ENCODE data around the gene TNN.

Gene TNN

DNA sequence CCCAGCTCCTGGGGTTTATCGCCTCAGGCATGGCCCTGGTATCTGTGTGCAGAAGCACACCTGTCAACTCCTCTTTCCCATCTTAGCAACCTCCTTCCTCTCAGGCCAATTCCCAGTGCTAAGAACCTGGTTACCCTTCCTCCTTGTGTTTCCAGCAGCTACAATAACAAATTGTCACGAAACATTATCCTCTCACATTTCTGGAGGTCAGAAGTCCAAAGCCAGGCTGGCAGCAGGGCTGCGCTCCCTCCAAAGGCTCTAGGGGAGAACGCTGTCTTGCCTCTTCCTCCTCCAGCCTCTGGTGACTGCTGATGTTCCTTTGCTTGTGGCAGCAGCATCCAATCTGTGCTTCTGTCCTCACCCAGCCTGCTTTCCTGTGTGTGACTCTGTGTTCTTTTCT, 33.7 kb upstream of the TNN start:
- H3K4me1 ChIP-seq (ENCODE audit: insufficient read depth, low read length, poor library complexity, severe bottlenecking), result peaks cover 4% of the 10 kb centered on the region
- TF ChIP-seq EZH2phosphoT487 (IDR thresholded peaks at IDR 0.05; ENCODE audit: borderline replicate concordance), result no peak
- TF ChIP-seq, protein P1, sequence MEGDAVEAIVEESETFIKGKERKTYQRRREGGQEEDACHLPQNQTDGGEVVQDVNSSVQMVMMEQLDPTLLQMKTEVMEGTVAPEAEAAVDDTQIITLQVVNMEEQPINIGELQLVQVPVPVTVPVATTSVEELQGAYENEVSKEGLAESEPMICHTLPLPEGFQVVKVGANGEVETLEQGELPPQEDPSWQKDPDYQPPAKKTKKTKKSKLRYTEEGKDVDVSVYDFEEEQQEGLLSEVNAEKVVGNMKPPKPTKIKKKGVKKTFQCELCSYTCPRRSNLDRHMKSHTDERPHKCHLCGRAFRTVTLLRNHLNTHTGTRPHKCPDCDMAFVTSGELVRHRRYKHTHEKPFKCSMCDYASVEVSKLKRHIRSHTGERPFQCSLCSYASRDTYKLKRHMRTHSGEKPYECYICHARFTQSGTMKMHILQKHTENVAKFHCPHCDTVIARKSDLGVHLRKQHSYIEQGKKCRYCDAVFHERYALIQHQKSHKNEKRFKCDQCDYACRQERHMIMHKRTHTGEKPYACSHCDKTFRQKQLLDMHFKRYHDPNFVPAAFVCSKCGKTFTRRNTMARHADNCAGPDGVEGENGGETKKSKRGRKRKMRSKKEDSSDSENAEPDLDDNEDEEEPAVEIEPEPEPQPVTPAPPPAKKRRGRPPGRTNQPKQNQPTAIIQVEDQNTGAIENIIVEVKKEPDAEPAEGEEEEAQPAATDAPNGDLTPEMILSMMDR (conservative IDR thresholded peaks at IDR 0.05; ENCODE audit: low read length), result no peak
- no peak overlapping the region for H3K4me3 ChIP-seq (ENCODE audit: low read length, poor library complexity, severe bottlenecking)
- H3K9me2 ChIP-seq (replicated peaks; ENCODE audit: low read depth, low read length), result no peaks in the 10 kb centered on the region
- no peaks in the 10 kb centered on the region for H4K20me1 ChIP-seq (ENCODE audit: insufficient read depth, low read length, poor library complexity, severe bottlenecking)
- no peak overlapping the region for H3K9ac ChIP-seq (ENCODE audit: low read depth, low read length, poor library complexity, severe bottlenecking)
- H3K4me2 ChIP-seq (ENCODE audit: low read depth, low read length, poor library complexity, severe bottlenecking), result no peak overlapping the region
- H3F3A ChIP-seq (ENCODE audit: low read depth), result no peaks in the 10 kb centered on the region
- H2AFZ ChIP-seq (ENCODE audit: low read length), result no peak overlapping the region
- no peaks in the 10 kb centered on the region for H3K27me3 ChIP-seq (ENCODE audit: insufficient read depth, low read length, poor library complexity, severe bottlenecking)
- no peaks in the 10 kb centered on the region for H3K79me2 ChIP-seq (ENCODE audit: insufficient read depth, low read length)
- H3K36me3 ChIP-seq (ENCODE audit: insufficient read depth, low read length), result no peaks in the 10 kb centered on the region
- no peaks in the 10 kb centered on the region for H3K9me3 ChIP-seq (ENCODE audit: insufficient read depth, low read depth, low read length)

DNA sequence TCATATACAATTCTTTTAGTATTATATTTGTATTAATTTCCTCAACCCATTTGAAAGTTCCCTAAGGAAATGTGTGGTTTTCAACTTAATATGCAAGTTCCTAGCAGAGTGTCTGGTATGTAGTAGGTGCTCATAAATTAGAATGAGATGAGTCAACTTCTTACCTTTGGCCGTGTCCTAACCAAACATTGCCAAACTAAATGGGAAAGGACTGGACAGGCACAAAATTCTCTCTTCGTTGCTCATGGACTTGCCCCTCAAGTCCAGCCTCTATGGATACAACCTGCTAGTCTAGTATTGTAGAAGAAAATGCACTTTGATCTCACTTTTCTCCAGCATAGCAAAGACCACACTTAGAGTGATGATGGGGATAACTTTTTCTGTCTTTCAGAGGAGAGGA, 32.9 kb upstream of the TNN start:
- Histone ChIP-seq H3K9ac (ENCODE audit: low read depth, low read length, poor library complexity, severe bottlenecking) (no peak overlapping the region), H3F3A (ENCODE audit: low read depth) (no peaks in the 10 kb centered on the region), H3K9me3 (ENCODE audit: insufficient read depth, low read depth, low read length) (no peaks in the 10 kb centered on the region), H3K36me3 (ENCODE audit: insufficient read depth, low read length) (no peaks in the 10 kb centered on the region), H3K4me2 (ENCODE audit: low read depth, low read length, poor library complexity, severe bottlenecking) (no peak overlapping the region), H2AFZ (ENCODE audit: low read length) (no peak overlapping the region; the same call in 1 of the 2 replicates), H3K9me2 (replicated peaks; ENCODE audit: low read depth, low read length) (no peaks in the 10 kb centered on the region), H3K4me1 (ENCODE audit: insufficient read depth, low read length, poor library complexity, severe bottlenecking) (peaks cover 4% of the 10 kb centered on the region), H3K4me3 (ENCODE audit: low read length, poor library complexity, severe bottlenecking) (no peak overlapping the region), H4K20me1 (ENCODE audit: insufficient read depth, low read length, poor library complexity, severe bottlenecking) (no peaks in the 10 kb centered on the region), H3K79me2 (ENCODE audit: insufficient read depth, low read length) (no peaks in the 10 kb centered on the region), H3K27me3 (ENCODE audit: insufficient read depth, low read length, poor library complexity, severe bottlenecking) (no peaks in the 10 kb centered on the region)
- TF ChIP-seq, protein P1 (conservative IDR thresholded peaks at IDR 0.05; ENCODE audit: low read length), result no peak
- TF ChIP-seq EZH2phosphoT487 (IDR thresholded peaks at IDR 0.05; ENCODE audit: borderline replicate concordance), result no peak

DNA sequence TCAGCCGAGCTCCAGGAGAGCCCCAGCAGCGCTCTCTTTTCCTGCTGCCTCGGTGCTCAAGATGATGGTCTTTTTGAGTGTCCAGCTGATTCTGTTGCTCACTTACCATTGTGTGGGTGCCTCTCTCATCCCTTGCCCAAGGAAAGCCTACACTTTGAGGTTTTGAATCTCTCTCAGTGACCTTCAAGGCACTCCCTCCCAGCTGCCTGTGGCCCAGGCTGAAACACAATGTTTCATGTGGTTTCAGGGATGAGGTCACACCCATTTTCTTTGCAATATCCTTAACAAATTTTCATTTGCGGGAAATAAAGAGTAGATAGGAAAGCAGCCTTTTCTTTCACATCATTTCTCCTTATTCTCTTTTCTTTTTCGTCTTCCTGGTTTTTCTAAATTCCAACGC, 31.8 kb upstream of the TNN start:
- Histone ChIP-seq H3K9ac (ENCODE audit: low read depth, low read length, poor library complexity, severe bottlenecking) (no peak overlapping the region), H3K79me2 (ENCODE audit: insufficient read depth, low read length) (no peaks in the 10 kb centered on the region), H3K36me3 (ENCODE audit: insufficient read depth, low read length) (no peaks in the 10 kb centered on the region), H3K27me3 (ENCODE audit: insufficient read depth, low read length, poor library complexity, severe bottlenecking) (no peaks in the 10 kb centered on the region), H3K4me1 (ENCODE audit: insufficient read depth, low read length, poor library complexity, severe bottlenecking) (peaks cover 4% of the 10 kb centered on the region), H3F3A (ENCODE audit: low read depth) (no peaks in the 10 kb centered on the region), H3K9me3 (ENCODE audit: insufficient read depth, low read depth, low read length) (no peaks in the 10 kb centered on the region), H3K9me2 (replicated peaks; ENCODE audit: low read depth, low read length) (no peaks in the 10 kb centered on the region), H3K4me3 (ENCODE audit: low read length, poor library complexity, severe bottlenecking) (no peak overlapping the region), H4K20me1 (ENCODE audit: insufficient read depth, low read length, poor library complexity, severe bottlenecking) (no peaks in the 10 kb centered on the region), H3K4me2 (ENCODE audit: low read depth, low read length, poor library complexity, severe bottlenecking) (no peak overlapping the region), H2AFZ (ENCODE audit: low read length) (no peak overlapping the region)
- no peak for TF ChIP-seq EZH2phosphoT487 (IDR thresholded peaks at IDR 0.05; ENCODE audit: borderline replicate concordance)
- TF ChIP-seq, protein P1 (conservative IDR thresholded peaks at IDR 0.05; ENCODE audit: low read length), result no peak
